GM12875 (cell line): ENCODE results near the gene ZCCHC7.

ENCODE experiments used
- H3K4me3 ChIP-seq: one replicate; pipeline ENCODE4 v1.5.1; 2011; ENCODE audit warnings: low read depth, low read length, control low read depth
- CTCF ChIP-seq: IDR thresholded peaks from 2 replicates; pipeline ENCODE4 v1.5.1; 2011; ENCODE audit warnings: low read depth, mild to moderate bottlenecking, control low read depth, inconsistent platforms, low read length, moderate library complexity, borderline replicate concordance; ENCODE audit not compliant: insufficient read depth

Gene ZCCHC7

GRCh38 chr9:37364136-37364535 is 243.8 kb downstream of the ZCCHC7 start:
- no peak overlapping the region for H3K4me3 ChIP-seq
- TF ChIP-seq CTCF = no peak

GRCh38 chr9:37364751-37365360 is 244.5 kb downstream of the ZCCHC7 start:
- TF ChIP-seq CTCF = peak; percentile 59; the same call in 1 of the 2 replicates
- H3K4me3 ChIP-seq = no peak overlapping the region

GRCh38 chr9:37369671-37370070 is 249.3 kb downstream of the ZCCHC7 start:
- peak overlapping the region; percentile 65 for H3K4me3 ChIP-seq
- no peak for TF ChIP-seq CTCF

GRCh38 chr9:37370282-37370681 is 249.9 kb downstream of the ZCCHC7 start:
- TF ChIP-seq CTCF = no peak
- H3K4me3 ChIP-seq = peak overlapping the region; percentile 65

GRCh38 chr9:37370968-37371563 is 250.7 kb downstream of the ZCCHC7 start:
- H3K4me3 ChIP-seq = peak overlapping the region; percentile 31
- peak; percentile 13; the same call in 1 of the 2 replicates for TF ChIP-seq CTCF

GRCh38 chr9:37371565-37372464 is 251.4 kb downstream of the ZCCHC7 start:
- TF ChIP-seq CTCF = no peak
- peak overlapping the region; percentile 31 for H3K4me3 ChIP-seq
